ENCODE data around the gene GBE1. TPM values are rescaled to one million over a fixed set of nuclear protein-coding genes. Genes with fewer than 3 reads are reported as not detected.

The GBE1 gene
- total RNA-seq, 3 donors from 2014 or later: 34.4 to 148 (median 49.8) TPM

- Histone ChIP-seq H3K9me3 (no peaks in the 10 kb centered on the region), H3K36me3 (no peaks in the 10 kb centered on the region), H3K27ac (no peak overlapping the region), H3K4me3 (no peak overlapping the region), H3K4me1 (no peaks in the 10 kb centered on the region), H3K27me3 (no peaks in the 10 kb centered on the region)
- DNase-seq (ENCODE audit: low spot score in 2 of 2): no peak
- intact Hi-C loops (cut with DNase I; ENCODE audit: low total_unique reads): no loop called here
- no peak for TF ChIP-seq CTCF (IDR thresholded peaks at IDR 0.05)
- no peak for TF ChIP-seq POLR2AphosphoS5 (IDR thresholded peaks at IDR 0.05)
- TF ChIP-seq POLR2A (IDR thresholded peaks at IDR 0.05): no peak
These were observed 309.8 kb downstream of the GBE1 start for GRCh38 chr3:81451611-81452010.

- DNase-seq (ENCODE audit: low spot score in 2 of 2): no peak
- no peaks in the 10 kb centered on the region for H3K27me3 ChIP-seq
- no peaks in the 10 kb centered on the region for H3K36me3 ChIP-seq
- no peaks in the 10 kb centered on the region for H3K9me3 ChIP-seq
- H3K4me1 ChIP-seq: no peaks in the 10 kb centered on the region
- TF ChIP-seq POLR2A (IDR thresholded peaks at IDR 0.05) (no peak), CTCF (IDR thresholded peaks at IDR 0.05) (no peak), POLR2AphosphoS5 (IDR thresholded peaks at IDR 0.05) (no peak)
- no peak overlapping the region for H3K4me3 ChIP-seq
- intact Hi-C loops (cut with DNase I; ENCODE audit: low total_unique reads): no loop called here
- no peak overlapping the region for H3K27ac ChIP-seq
These were observed 310.3 kb downstream of the GBE1 start for GRCh38 chr3:81451140-81451539.

GRCh38 chr3:81446806-81447205 lies 314.6 kb downstream of the GBE1 start:
- Histone ChIP-seq H3K36me3 (no peaks in the 10 kb centered on the region), H3K9me3 (no peaks in the 10 kb centered on the region), H3K27me3 (no peaks in the 10 kb centered on the region), H3K4me3 (no peak overlapping the region), H3K4me1 (no peaks in the 10 kb centered on the region), H3K27ac (no peak overlapping the region)
- no peak for DNase-seq (ENCODE audit: low spot score in 2 of 2)
- intact Hi-C loops (cut with DNase I; ENCODE audit: low total_unique reads): no loop called here
- TF ChIP-seq CTCF (IDR thresholded peaks at IDR 0.05): no peak
- no peak for TF ChIP-seq POLR2A (IDR thresholded peaks at IDR 0.05)
- no peak for TF ChIP-seq POLR2AphosphoS5 (IDR thresholded peaks at IDR 0.05)

GRCh38 chr3:81445712-81446111 lies 315.7 kb downstream of the GBE1 start:
- no peaks in the 10 kb centered on the region for H3K36me3 ChIP-seq
- no peaks in the 10 kb centered on the region for H3K27me3 ChIP-seq
- intact Hi-C loops (cut with DNase I; ENCODE audit: low total_unique reads): no loop called here
- TF ChIP-seq CTCF (IDR thresholded peaks at IDR 0.05) (no peak), POLR2A (IDR thresholded peaks at IDR 0.05) (no peak), POLR2AphosphoS5 (IDR thresholded peaks at IDR 0.05) (no peak)
- DNase-seq (ENCODE audit: low spot score in 2 of 2): no peak
- no peaks in the 10 kb centered on the region for H3K9me3 ChIP-seq
- no peak overlapping the region for H3K27ac ChIP-seq
- no peaks in the 10 kb centered on the region for H3K4me1 ChIP-seq
- H3K4me3 ChIP-seq: no peak overlapping the region

- Histone ChIP-seq H3K27ac (no peak overlapping the region), H3K27me3 (no peaks in the 10 kb centered on the region), H3K4me3 (no peak overlapping the region), H3K4me1 (no peaks in the 10 kb centered on the region), H3K36me3 (no peaks in the 10 kb centered on the region), H3K9me3 (no peaks in the 10 kb centered on the region)
- DNase-seq (ENCODE audit: low spot score in 2 of 2): no peak
- TF ChIP-seq POLR2AphosphoS5 (IDR thresholded peaks at IDR 0.05) (no peak), CTCF (IDR thresholded peaks at IDR 0.05) (no peak), POLR2A (IDR thresholded peaks at IDR 0.05) (no peak)
- intact Hi-C loops (cut with DNase I; ENCODE audit: low total_unique reads): no loop called here
These were observed 316.5 kb downstream of the GBE1 start for GRCh38 chr3:81444817-81445460.

Data from breast epithelium (tissue), 4 donors.